Measurements from ENCODE around the gene CARD11.
"Not testable (repeated sequence)": the region's sequence is repeated elsewhere in the genome, so short reads cannot be mapped to it uniquely, and the experiment has no call there.

Gene CARD11

GRCh38 chr7:3064067-3064466, 20.4 kb upstream of the CARD11 start:
- DNase-seq (ENCODE audit: low read depth, low spot score): no peak

GRCh38 chr7:3063016-3063753, 19.5 kb upstream of the CARD11 start:
- DNase-seq (ENCODE audit: low read depth, low spot score): no peak

- no peak for DNase-seq (ENCODE audit: low read depth, low spot score)
Observed at GRCh38 chr7:3057066-3057420, 13.4 kb upstream of the CARD11 start.

- DNase-seq (ENCODE audit: low read depth, low spot score): no peak
Observed at GRCh38 chr7:3056234-3057065, 12.8 kb upstream of the CARD11 start.

- DNase-seq (ENCODE audit: low read depth, low spot score): no peak
Observed at GRCh38 chr7:3055626-3056025, 12.0 kb upstream of the CARD11 start.

GRCh38 chr7:3042861-3043489, 692 bp downstream of the CARD11 start:
- DNase-seq (ENCODE audit: low read depth, low spot score): no peak

GRCh38 chr7:3041986-3042675, 1.5 kb downstream of the CARD11 start:
- no peak for DNase-seq (ENCODE audit: low read depth, low spot score)

- DNase-seq (ENCODE audit: low read depth, low spot score): no peak
Observed at GRCh38 chr7:3039787-3040186, 3.9 kb downstream of the CARD11 start.

- DNase-seq (ENCODE audit: low read depth, low spot score): not testable (repeated sequence)
Observed at GRCh38 chr7:3038011-3038410, 5.7 kb downstream of the CARD11 start.

GRCh38 chr7:3037259-3037658, 6.4 kb downstream of the CARD11 start:
- no peak for DNase-seq (ENCODE audit: low read depth, low spot score)

GRCh38 chr7:3034591-3035150, 9.0 kb downstream of the CARD11 start:
- DNase-seq (ENCODE audit: low read depth, low spot score): no peak

GRCh38 chr7:3033581-3033980, 10.1 kb downstream of the CARD11 start:
- DNase-seq (ENCODE audit: low read depth, low spot score): no peak

- no peak for DNase-seq (ENCODE audit: low read depth, low spot score)
Observed at GRCh38 chr7:3033136-3033535, 10.5 kb downstream of the CARD11 start.

GRCh38 chr7:3032256-3032655, 11.4 kb downstream of the CARD11 start:
- no peak for DNase-seq (ENCODE audit: low read depth, low spot score)

GRCh38 chr7:3029138-3029537, 14.5 kb downstream of the CARD11 start:
- DNase-seq (ENCODE audit: low read depth, low spot score): no peak

GRCh38 chr7:3028758-3029093, 14.9 kb downstream of the CARD11 start:
- no peak for DNase-seq (ENCODE audit: low read depth, low spot score)

- DNase-seq (ENCODE audit: low read depth, low spot score): peak; percentile 62
Observed at GRCh38 chr7:3028071-3028757, 15.5 kb downstream of the CARD11 start.

- no peak for DNase-seq (ENCODE audit: low read depth, low spot score)
Observed at GRCh38 chr7:3027005-3027845, 16.4 kb downstream of the CARD11 start.

GRCh38 chr7:3025616-3026015, 18.1 kb downstream of the CARD11 start:
- no peak for DNase-seq (ENCODE audit: low read depth, low spot score)

GRCh38 chr7:3021825-3022224, 21.8 kb downstream of the CARD11 start:
- no peak for DNase-seq (ENCODE audit: low read depth, low spot score)
